ENCODE results near the gene TMEM248.

Gene TMEM248

GRCh38 chr7:66901941-66902843, 18.8 kb upstream of the TMEM248 start:
- POLR2A ChIA-PET = interaction anchor here (0.6 kb wide), 1 partner anchor 55 kb away, joined by 4 read pairs; no protein-coding TSS in a partner anchor
- Histone ChIP-seq H3K4me1 (ENCODE audit: control insufficient read depth, insufficient read depth, low read length) (no peaks in the 10 kb centered on the region), H3K4me3 (ENCODE audit: low read depth, low read length) (no peak overlapping the region), H3K27ac (ENCODE audit: extremely low read depth, low read depth, low read length) (no peak overlapping the region), H3K9me3 (ENCODE audit: control insufficient read depth, insufficient read depth, low read depth, low read length) (no peaks in the 10 kb centered on the region), H3K36me3 (ENCODE audit: control insufficient read depth in 2 of 2, insufficient read depth in 1 of 2, low read length in 2 of 2) (peaks cover 7 to 36% of the 10 kb centered on the region in 2 experiments; a peak in 2 of 3 replicates)
- CTCF ChIA-PET = interaction anchor here (0.7 kb wide), 1 partner anchor 799 kb away, joined by 3 read pairs; no protein-coding TSS in a partner anchor
- TF ChIP-seq ZNF138 (tag by site-specific recombination; IDR thresholded peaks at IDR 0.05; ENCODE audit: borderline replicate concordance) = no peak
- TF ChIP-seq MYNN (tag by site-specific recombination; IDR thresholded peaks at IDR 0.05; ENCODE audit: borderline replicate concordance) = no peak
- TF ChIP-seq ZBTB7A (tag by site-specific recombination; IDR thresholded peaks at IDR 0.05; ENCODE audit: low read depth) = no peak
- TF ChIP-seq ZNF48 (tag by site-specific recombination; IDR thresholded peaks at IDR 0.05) = no peak
- TF ChIP-seq, protein P1, sequence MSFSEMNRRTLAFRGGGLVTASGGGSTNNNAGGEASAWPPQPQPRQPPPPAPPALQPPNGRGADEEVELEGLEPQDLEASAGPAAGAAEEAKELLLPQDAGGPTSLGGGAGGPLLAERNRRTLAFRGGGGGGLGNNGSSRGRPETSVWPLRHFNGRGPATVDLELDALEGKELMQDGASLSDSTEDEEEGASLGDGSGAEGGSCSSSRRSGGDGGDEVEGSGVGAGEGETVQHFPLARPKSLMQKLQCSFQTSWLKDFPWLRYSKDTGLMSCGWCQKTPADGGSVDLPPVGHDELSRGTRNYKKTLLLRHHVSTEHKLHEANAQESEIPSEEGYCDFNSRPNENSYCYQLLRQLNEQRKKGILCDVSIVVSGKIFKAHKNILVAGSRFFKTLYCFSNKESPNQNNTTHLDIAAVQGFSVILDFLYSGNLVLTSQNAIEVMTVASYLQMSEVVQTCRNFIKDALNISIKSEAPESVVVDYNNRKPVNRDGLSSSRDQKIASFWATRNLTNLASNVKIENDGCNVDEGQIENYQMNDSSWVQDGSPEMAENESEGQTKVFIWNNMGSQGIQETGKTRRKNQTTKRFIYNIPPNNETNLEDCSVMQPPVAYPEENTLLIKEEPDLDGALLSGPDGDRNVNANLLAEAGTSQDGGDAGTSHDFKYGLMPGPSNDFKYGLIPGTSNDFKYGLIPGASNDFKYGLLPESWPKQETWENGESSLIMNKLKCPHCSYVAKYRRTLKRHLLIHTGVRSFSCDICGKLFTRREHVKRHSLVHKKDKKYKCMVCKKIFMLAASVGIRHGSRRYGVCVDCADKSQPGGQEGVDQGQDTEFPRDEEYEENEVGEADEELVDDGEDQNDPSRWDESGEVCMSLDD (tag by site-specific recombination; IDR thresholded peaks at IDR 0.05) = no peak
- TF ChIP-seq GLI2 (tag by site-specific recombination; IDR thresholded peaks at IDR 0.05; ENCODE audit: borderline replicate concordance, low read depth) = no peak
- no peak for TF ChIP-seq ZNF658 (tag by site-specific recombination; IDR thresholded peaks at IDR 0.05)
- TF ChIP-seq ZNF560 (tag by site-specific recombination; IDR thresholded peaks at IDR 0.05; ENCODE audit: borderline replicate concordance) = no peak
- no peak for TF ChIP-seq ZNF266 (tag by site-specific recombination; IDR thresholded peaks at IDR 0.05; ENCODE audit: low read depth)
- TF ChIP-seq ZFP37 (tag by site-specific recombination; IDR thresholded peaks at IDR 0.05) = no peak
- no peak for TF ChIP-seq ZNF76 (tag by site-specific recombination; IDR thresholded peaks at IDR 0.05; ENCODE audit: borderline replicate concordance, low read depth)
- TF ChIP-seq ZNF555 (tag by site-specific recombination; conservative IDR thresholded peaks at IDR 0.05) = no peak
- TF ChIP-seq, protein P2, sequence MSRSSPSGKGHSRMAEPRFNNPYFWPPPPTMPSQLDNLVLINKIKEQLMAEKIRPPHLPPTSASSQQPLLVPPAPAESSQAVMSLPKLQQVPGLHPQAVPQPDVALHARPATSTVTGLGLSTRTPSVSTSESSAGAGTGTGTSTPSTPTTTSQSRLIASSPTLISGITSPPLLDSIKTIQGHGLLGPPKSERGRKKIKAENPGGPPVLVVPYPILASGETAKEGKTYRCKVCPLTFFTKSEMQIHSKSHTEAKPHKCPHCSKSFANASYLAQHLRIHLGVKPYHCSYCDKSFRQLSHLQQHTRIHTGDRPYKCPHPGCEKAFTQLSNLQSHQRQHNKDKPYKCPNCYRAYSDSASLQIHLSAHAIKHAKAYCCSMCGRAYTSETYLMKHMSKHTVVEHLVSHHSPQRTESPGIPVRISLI (tag by site-specific recombination; IDR thresholded peaks at IDR 0.05) = no peak
- no peak for TF ChIP-seq TRIM28 (IDR thresholded peaks at IDR 0.05; ENCODE audit: borderline replicate concordance, low read length)
- TF ChIP-seq, protein P3, sequence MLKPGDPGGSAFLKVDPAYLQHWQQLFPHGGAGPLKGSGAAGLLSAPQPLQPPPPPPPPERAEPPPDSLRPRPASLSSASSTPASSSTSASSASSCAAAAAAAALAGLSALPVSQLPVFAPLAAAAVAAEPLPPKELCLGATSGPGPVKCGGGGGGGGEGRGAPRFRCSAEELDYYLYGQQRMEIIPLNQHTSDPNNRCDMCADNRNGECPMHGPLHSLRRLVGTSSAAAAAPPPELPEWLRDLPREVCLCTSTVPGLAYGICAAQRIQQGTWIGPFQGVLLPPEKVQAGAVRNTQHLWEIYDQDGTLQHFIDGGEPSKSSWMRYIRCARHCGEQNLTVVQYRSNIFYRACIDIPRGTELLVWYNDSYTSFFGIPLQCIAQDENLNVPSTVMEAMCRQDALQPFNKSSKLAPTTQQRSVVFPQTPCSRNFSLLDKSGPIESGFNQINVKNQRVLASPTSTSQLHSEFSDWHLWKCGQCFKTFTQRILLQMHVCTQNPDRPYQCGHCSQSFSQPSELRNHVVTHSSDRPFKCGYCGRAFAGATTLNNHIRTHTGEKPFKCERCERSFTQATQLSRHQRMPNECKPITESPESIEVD (tag by site-specific recombination; IDR thresholded peaks at IDR 0.05) = no peak
- no peak for TF ChIP-seq SCRT1 (tag by site-specific recombination; IDR thresholded peaks at IDR 0.05; ENCODE audit: borderline replicate concordance)
- TF ChIP-seq ZNF112 (tag by site-specific recombination; IDR thresholded peaks at IDR 0.05) = no peak
- no peak for TF ChIP-seq ZNF529 (tag by site-specific recombination; IDR thresholded peaks at IDR 0.05; ENCODE audit: insufficient replicate concordance)
- TF ChIP-seq ZNF558 (tag by site-specific recombination; IDR thresholded peaks at IDR 0.05) = no peak
- TF ChIP-seq IKZF3 (tag by site-specific recombination; IDR thresholded peaks at IDR 0.05) = no peak
